GM23338 (cell line): ENCODE results near the gene CYP1A2. TPM values are rescaled to one million over a fixed set of nuclear protein-coding genes. Genes with fewer than 3 reads are reported as not detected.

Source experiments
- ATAC-seq: fragments of 200-7000 bp; cut with Tn5 transposase; 3 replicates; pipeline ENCODE4 v1.9.1; 2020
- DNase-seq: peaks from one replicate; pipeline ENCODE4 v3.0.0-alpha.2; 2015; ENCODE audit warnings: low spot score
- H2AFZ ChIP-seq: fragments of 200-600 bp; sonication (generic); 2 replicates; pipeline ENCODE4 v1.8.0; 2016; ENCODE audit warnings: antibody characterized with exemption, mild to moderate bottlenecking, moderate library complexity
- H3F3A ChIP-seq: fragments of 200-600 bp; sonication (generic); replicated peaks from 2 replicates; pipeline ENCODE4 v1.8.0; 2017; ENCODE audit warnings: antibody characterized with exemption, mixed run types, low read depth
- H3K27ac ChIP-seq: fragments of 200-600 bp; sonication (generic); 2 replicates; pipeline ENCODE4 v1.6.1; 2016; ENCODE audit warnings: low read depth
- H3K27me3 ChIP-seq: fragments of 200-600 bp; sonication (generic); 2 replicates; pipeline ENCODE4 v1.8.0; 2016; ENCODE audit warnings: mild to moderate bottlenecking, mixed run types, moderate library complexity; ENCODE audit not compliant: insufficient read depth
- H3K36me3 ChIP-seq: fragments of 200-600 bp; sonication (generic); 2 replicates; pipeline ENCODE4 v1.8.0; 2016; ENCODE audit warnings: mild to moderate bottlenecking; ENCODE audit not compliant: insufficient read depth
- H3K4me1 ChIP-seq: fragments of 200-600 bp; sonication (generic); 2 replicates; pipeline ENCODE4 v1.8.0; 2016; ENCODE audit warnings: mild to moderate bottlenecking, moderate library complexity; ENCODE audit not compliant: insufficient read depth
- H3K4me2 ChIP-seq: fragments of 200-600 bp; sonication (generic); 2 replicates; pipeline ENCODE4 v1.7.1; 2017; ENCODE audit warnings: mixed run types
- H3K4me3 ChIP-seq: fragments of 200-600 bp; sonication (generic); 2 replicates; pipeline ENCODE4 v1.6.1; 2016; ENCODE audit warnings: mixed run types
- H3K79me2 ChIP-seq: fragments of 200-600 bp; sonication (generic); replicated peaks from 2 replicates; pipeline ENCODE4 v1.8.0; 2017; ENCODE audit warnings: mild to moderate bottlenecking; ENCODE audit not compliant: insufficient read depth
- H3K9me2 ChIP-seq: fragments of 200-600 bp; sonication (generic); 2 replicates; pipeline ENCODE4 v1.8.0; 2017; ENCODE audit not compliant: insufficient read depth
- H4K20me1 ChIP-seq: fragments of 200-600 bp; sonication (generic); replicated peaks from 2 replicates; pipeline ENCODE4 v1.8.0; 2017; ENCODE audit warnings: mild to moderate bottlenecking; ENCODE audit not compliant: insufficient read depth
- H3K27ac Mint-ChIP-seq: 2 replicates; pipeline ENCODE4 v1.8.0; 2020; ENCODE audit warnings: inconsistent platforms, mild to moderate bottlenecking, moderate library complexity, mixed read lengths
- H3K27me3 Mint-ChIP-seq: 3 replicates; pipeline ENCODE4 v1.8.0; 2022; ENCODE audit warnings: low read depth, mild to moderate bottlenecking, moderate library complexity, mixed read lengths, inconsistent platforms; ENCODE audit not compliant: insufficient read depth, poor library complexity
- H3K36me3 Mint-ChIP-seq: 3 replicates; pipeline ENCODE4 v1.8.0; 2021; ENCODE audit warnings: low read depth, mild to moderate bottlenecking, inconsistent platforms, moderate library complexity, mixed read lengths
- H3K4me1 Mint-ChIP-seq: 3 replicates; pipeline ENCODE4 v1.8.0; 2020; ENCODE audit warnings: mild to moderate bottlenecking, inconsistent platforms, mixed read lengths
- H3K4me3 Mint-ChIP-seq: 3 replicates; pipeline ENCODE4 v1.8.0; 2021; ENCODE audit warnings: moderate library complexity, mild to moderate bottlenecking, inconsistent platforms, mixed read lengths
- H3K9me3 Mint-ChIP-seq: 3 replicates; pipeline ENCODE4 v1.8.0; 2020; ENCODE audit warnings: moderate library complexity, mild to moderate bottlenecking, inconsistent platforms, mixed read lengths
- CTCF ChIP-seq, 2 experiments: fragments of 200-600 bp in 1 of 2; sonication (generic) in 1 of 2; conservative IDR thresholded peaks; 2 replicates each; pipeline versions ENCODE4 v1.5.1 to v1.6.1; 2016 to 2017; ENCODE audit warnings: antibody characterized with exemption in 2 of 2, low read depth in 2 of 2, mild to moderate bottlenecking in 2 of 2, moderate library complexity in 1 of 2
- ETS1 ChIP-seq: IDR thresholded peaks from 2 replicates; pipeline ENCODE4 v1.6.1; 2016; ENCODE audit warnings: antibody characterized with exemption
- EZH2 ChIP-seq: fragments of 200-600 bp; sonication (generic); IDR thresholded peaks from one replicate; pipeline ENCODE4 v1.8.0; 2017; ENCODE audit warnings: antibody characterized with exemption, mild to moderate bottlenecking, low read depth; ENCODE audit not compliant: unreplicated experiment
- JUNB ChIP-seq: IDR thresholded peaks from one replicate; pipeline ENCODE4 v1.6.1; 2016; ENCODE audit warnings: antibody characterized with exemption; ENCODE audit not compliant: unreplicated experiment
- NANOG ChIP-seq: IDR thresholded peaks from 2 replicates; pipeline ENCODE4 v1.6.1; 2016; ENCODE audit warnings: antibody characterized with exemption, borderline replicate concordance
- STAT1 ChIP-seq: IDR thresholded peaks from one replicate; pipeline ENCODE4 v1.6.1; 2016; ENCODE audit warnings: antibody characterized with exemption; ENCODE audit not compliant: unreplicated experiment
- ZNF114 ChIP-seq: fragments of 250-450 bp; sonication (Bioruptor Pico); IDR thresholded peaks from 2 replicates; pipeline ENCODE4 v1.5.0; 2020; ENCODE audit warnings: mild to moderate bottlenecking, moderate library complexity
- ZNF331 ChIP-seq: fragments of 250-450 bp; sonication (Bioruptor Pico); IDR thresholded peaks from 2 replicates; pipeline ENCODE4 v1.5.0; 2020; ENCODE audit warnings: low read depth, mild to moderate bottlenecking, moderate library complexity
- ZNF462 ChIP-seq: fragments of 250-450 bp; sonication (Bioruptor Pico); IDR thresholded peaks from 2 replicates; pipeline ENCODE4 v1.5.0; 2020; ENCODE audit warnings: mild to moderate bottlenecking, moderate library complexity
- polyA plus RNA-seq: library from polyadenylated mRNA; unstranded; fragments of >200 nt; fragmentation: Nextera tagmentation; extraction: Ambion mirVana; gene quantifications from 2 replicates; pipeline ENCODE4 v1.2.1, GENCODE V29; 2016
- total RNA-seq: library from RNA; depleted of rRNA; stranded (reverse); fragments of >200 nt; shearing (Covaris generic); gene quantifications from 2 replicates; pipeline ENCODE4 v1.2.3, GENCODE V29; 2014

Gene CYP1A2
- total and polyA plus RNA-seq, 2 experiments from 2014 or later = not detected

GRCh38 chr15:74783072-74783807, 34.6 kb downstream of the CYP1A2 start (continued):
- TF ChIP-seq JUNB = no peak
- TF ChIP-seq ETS1 = no peak

- Histone ChIP-seq H3K4me1 (peaks cover 22% of the 10 kb centered on the region), H3K4me2 (peak overlapping the region; percentile 96; the same call in 1 of the 2 replicates), H3K4me3 (no peak overlapping the region), H3K9me2 (no peaks in the 10 kb centered on the region), H3K27ac (no peak overlapping the region), H2AFZ (no peak overlapping the region), H3K27me3 (peaks cover 19% of the 10 kb centered on the region), H3K36me3 (no peaks in the 10 kb centered on the region), H3K79me2 (peaks cover 5% of the 10 kb centered on the region), H3F3A (peaks cover 7% of the 10 kb centered on the region), H4K20me1 (peaks cover 34% of the 10 kb centered on the region)
- H3K27me3 Mint-ChIP-seq = peaks cover 23% of the 10 kb centered on the region
- H3K4me1 Mint-ChIP-seq = peaks cover 38% of the 10 kb centered on the region
- ATAC-seq = no peak
- no peak for DNase-seq
- no peak overlapping the region for H3K27ac Mint-ChIP-seq
- H3K4me3 Mint-ChIP-seq = peak overlapping the region; percentile 82; the same call in 2 of the 3 replicates
- no peaks in the 10 kb centered on the region for H3K36me3 Mint-ChIP-seq
- TF ChIP-seq ETS1 = no peak
- TF ChIP-seq ZNF114 (CRISPR knock-in tag) = no peak
- TF ChIP-seq NANOG = no peak
- no peak for TF ChIP-seq CTCF (conservative IDR thresholded peaks at IDR 0.05; ENCODE audit: low read depth in 2 of 2)
- no peak for TF ChIP-seq ZNF462 (CRISPR knock-in tag)
- TF ChIP-seq ZNF331 (CRISPR knock-in tag) = no peak
- TF ChIP-seq EZH2 = no peak
- TF ChIP-seq STAT1 = no peak
- H3K9me3 Mint-ChIP-seq = no peaks in the 10 kb centered on the region
Measured at GRCh38 chr15:74783808-74784175, 35.1 kb downstream of the CYP1A2 start.
